Ascending aorta (tissue), 2 donors: ENCODE results near the gene ATP23. TPM values are rescaled to one million over a fixed set of nuclear protein-coding genes. Genes with fewer than 3 reads are reported as not detected.
A peak's percentile ranks its signal among the peaks of the same experiment; 100 is the strongest.

Experiments
- DNase-seq, 2 donors: peaks; one replicate each; pipeline ENCODE4 v3.0.0-alpha.2; 2019; ENCODE audit warnings: low spot score in 2 of 2
- H3K27ac ChIP-seq, 2 donors: fragments of 200-600 bp; sonication (generic); one replicate each; pipeline ENCODE4 v1.5.1; 2016 to 2017; ENCODE audit warnings: mild to moderate bottlenecking in 1 of 2
- H3K27me3 ChIP-seq: fragments of 200-600 bp; sonication (generic); one replicate; pipeline ENCODE4 v1.5.1; 2017
- H3K36me3 ChIP-seq, 2 donors: fragments of 200-600 bp; sonication (generic); one replicate each; pipeline ENCODE4 v1.5.1; 2016
- H3K4me1 ChIP-seq, 2 donors: fragments of 200-600 bp; sonication (generic); one replicate each; pipeline ENCODE4 v1.5.1; 2016 to 2017; ENCODE audit warnings: mild to moderate bottlenecking in 1 of 2
- H3K4me3 ChIP-seq, 2 donors: fragments of 200-600 bp; sonication (generic); one replicate each; pipeline ENCODE4 v1.5.1; 2016 to 2017; ENCODE audit warnings: mild to moderate bottlenecking in 1 of 2
- H3K9me3 ChIP-seq, 2 donors: fragments of 200-600 bp; sonication (generic); one replicate each; pipeline ENCODE4 v1.5.1; 2016
- intact Hi-C: fragments of 100-400 bp; cut with DNase I; formaldehyde crosslinking; loops from one replicate; pipeline ENCODE4 v1.15.1; 2023
- total RNA-seq: library from RNA; depleted of rRNA; stranded (reverse); fragments of >200 nt; gene quantifications from one replicate; pipeline ENCODE4 v1.1.0, GENCODE V29; 2016
- TF ChIP-seq, protein P1 (sequence below), 3 experiments: fragments of 200-600 bp in 2 of 3; fragments of 450-650 bp in 1 of 3; sonication (generic) in 2 of 3; IDR thresholded peaks; one replicate each; pipeline ENCODE4 v1.5.1; 2016 to 2019; ENCODE audit warnings: antibody characterized with exemption in 3 of 3, mild to moderate bottlenecking in 1 of 3, moderate library complexity in 1 of 3

ATP23 gene
- total RNA-seq, 1 donor from 2014 or later, result not detected

DNA sequence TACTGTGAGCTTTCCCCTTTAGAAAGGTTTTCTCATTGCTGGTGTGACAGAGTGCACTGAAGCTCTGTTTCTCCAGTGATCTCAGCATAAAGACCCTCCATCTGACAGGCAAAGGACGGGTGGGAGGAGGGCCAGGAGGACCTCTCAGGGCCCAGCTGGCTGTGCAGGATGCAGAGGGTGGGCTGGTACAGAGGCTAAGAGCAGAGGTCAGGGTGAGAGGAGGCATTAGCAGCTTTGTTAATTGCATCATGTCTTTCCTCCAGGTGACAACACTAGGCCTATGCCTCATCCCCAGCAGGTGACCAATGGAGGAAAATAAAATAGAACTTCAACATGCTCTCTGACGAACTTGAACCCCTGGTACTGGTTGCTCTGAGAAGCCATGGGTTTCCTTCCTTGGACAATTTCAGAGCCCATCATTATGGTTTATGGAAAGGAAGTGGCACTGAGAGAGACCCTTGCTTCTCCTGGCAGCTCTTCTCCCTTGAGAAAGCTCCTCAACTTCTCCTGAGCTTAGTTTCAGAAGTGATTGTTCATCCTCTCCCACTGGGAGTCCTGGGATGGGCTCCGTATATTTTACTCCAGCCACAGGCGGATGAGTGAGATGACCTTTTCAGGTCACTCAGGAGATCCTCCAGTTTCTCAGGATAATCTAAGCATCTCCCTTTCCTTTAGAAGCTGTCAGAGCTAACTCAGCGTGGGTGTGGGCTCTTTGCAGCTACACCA is 45.8 kb upstream of the ATP23 start:
- no peak for DNase-seq
- TF ChIP-seq, protein P1, sequence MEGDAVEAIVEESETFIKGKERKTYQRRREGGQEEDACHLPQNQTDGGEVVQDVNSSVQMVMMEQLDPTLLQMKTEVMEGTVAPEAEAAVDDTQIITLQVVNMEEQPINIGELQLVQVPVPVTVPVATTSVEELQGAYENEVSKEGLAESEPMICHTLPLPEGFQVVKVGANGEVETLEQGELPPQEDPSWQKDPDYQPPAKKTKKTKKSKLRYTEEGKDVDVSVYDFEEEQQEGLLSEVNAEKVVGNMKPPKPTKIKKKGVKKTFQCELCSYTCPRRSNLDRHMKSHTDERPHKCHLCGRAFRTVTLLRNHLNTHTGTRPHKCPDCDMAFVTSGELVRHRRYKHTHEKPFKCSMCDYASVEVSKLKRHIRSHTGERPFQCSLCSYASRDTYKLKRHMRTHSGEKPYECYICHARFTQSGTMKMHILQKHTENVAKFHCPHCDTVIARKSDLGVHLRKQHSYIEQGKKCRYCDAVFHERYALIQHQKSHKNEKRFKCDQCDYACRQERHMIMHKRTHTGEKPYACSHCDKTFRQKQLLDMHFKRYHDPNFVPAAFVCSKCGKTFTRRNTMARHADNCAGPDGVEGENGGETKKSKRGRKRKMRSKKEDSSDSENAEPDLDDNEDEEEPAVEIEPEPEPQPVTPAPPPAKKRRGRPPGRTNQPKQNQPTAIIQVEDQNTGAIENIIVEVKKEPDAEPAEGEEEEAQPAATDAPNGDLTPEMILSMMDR (IDR thresholded peaks at IDR 0.05), result no peak
- peak overlapping the region; percentile 98 to 99 for H3K27ac ChIP-seq
- no peaks in the 10 kb centered on the region for H3K27me3 ChIP-seq
- no peaks in the 10 kb centered on the region for H3K9me3 ChIP-seq
- H3K4me3 ChIP-seq, result peak overlapping the region; percentile 67 to 72
- intact Hi-C loops, result loop anchor here (1.0 to 2.0 kb wide), 2 partner anchors 31 to 51 kb away; no protein-coding TSS in a partner anchor
- H3K4me1 ChIP-seq, result peaks cover 51 to 76% of the 10 kb centered on the region in 2 donors
- H3K36me3 ChIP-seq, result no peaks in the 10 kb centered on the region

DNA sequence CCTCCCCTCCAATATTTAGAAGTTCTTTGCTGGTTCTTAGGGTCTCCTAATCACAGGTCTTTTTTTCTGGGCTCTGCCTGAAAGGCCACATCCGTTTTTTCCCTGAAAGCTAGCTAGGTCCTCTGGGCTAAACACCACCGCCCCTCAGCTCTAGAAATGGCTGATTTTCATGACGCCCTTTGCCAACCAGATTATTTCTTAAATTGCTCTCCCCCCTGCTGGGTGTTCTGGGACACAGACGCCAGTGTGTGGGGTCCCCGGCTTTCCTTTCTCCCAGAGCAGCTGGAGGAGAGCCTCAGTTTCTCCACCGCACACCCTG is 45.3 kb upstream of the ATP23 start:
- TF ChIP-seq, protein P1 (IDR thresholded peaks at IDR 0.05), result peak in 2 of 3 experiments; percentile 7 to 47
- peak overlapping the region; percentile 98 to 99 for H3K27ac ChIP-seq
- DNase-seq, result no peak
- no peaks in the 10 kb centered on the region for H3K27me3 ChIP-seq
- peaks cover 51 to 71% of the 10 kb centered on the region in 2 donors for H3K4me1 ChIP-seq
- intact Hi-C loops, result loop anchor here (1.0 to 2.0 kb wide), 2 partner anchors 31 to 52 kb away; no protein-coding TSS in a partner anchor
- no peaks in the 10 kb centered on the region for H3K9me3 ChIP-seq
- H3K4me3 ChIP-seq, result peak overlapping the region; percentile 67 to 72
- no peaks in the 10 kb centered on the region for H3K36me3 ChIP-seq

DNA sequence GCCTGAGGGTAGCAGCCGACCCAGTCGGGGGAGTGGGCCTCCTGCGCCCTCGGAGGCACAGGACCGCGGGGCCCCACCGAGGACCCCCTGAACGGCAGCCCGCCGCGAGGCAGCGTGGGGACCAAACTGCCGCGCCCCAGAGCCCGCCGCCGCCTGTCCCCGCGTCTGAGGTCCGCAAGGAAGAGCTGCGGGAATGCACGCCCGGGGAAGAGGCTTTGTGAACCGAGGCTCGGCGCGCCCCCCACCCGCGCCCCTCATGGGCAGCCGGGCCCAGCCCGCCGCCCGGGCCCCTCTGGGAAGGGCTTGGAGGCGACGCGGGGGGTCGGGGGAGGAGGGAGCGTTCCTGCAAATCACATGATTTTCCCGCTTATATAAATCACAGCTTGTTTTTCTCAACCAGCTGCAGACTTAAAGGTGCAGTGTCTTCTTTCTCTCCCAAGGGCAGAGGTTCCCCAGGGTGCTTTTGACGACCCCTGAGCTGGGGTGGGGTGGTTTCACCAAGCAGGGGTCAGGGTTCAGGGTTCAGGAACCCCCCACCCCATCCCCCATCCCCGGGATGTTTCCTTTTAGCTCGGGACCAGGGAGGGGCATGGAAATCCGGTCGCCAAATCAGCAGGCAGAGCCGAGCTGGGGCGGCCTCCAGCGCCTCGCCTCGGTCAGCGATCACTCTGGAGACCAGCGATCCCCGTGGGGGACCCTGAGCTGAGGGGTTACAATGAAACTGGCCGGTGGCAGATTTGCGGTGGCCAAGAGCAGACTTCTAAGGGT is 44.7 kb upstream of the ATP23 start:
- H3K4me1 ChIP-seq, result peaks cover 51 to 69% of the 10 kb centered on the region in 2 donors
- TF ChIP-seq, protein P1 (IDR thresholded peaks at IDR 0.05), result peak in 2 of 3 experiments; percentile 29 to 67

DNA sequence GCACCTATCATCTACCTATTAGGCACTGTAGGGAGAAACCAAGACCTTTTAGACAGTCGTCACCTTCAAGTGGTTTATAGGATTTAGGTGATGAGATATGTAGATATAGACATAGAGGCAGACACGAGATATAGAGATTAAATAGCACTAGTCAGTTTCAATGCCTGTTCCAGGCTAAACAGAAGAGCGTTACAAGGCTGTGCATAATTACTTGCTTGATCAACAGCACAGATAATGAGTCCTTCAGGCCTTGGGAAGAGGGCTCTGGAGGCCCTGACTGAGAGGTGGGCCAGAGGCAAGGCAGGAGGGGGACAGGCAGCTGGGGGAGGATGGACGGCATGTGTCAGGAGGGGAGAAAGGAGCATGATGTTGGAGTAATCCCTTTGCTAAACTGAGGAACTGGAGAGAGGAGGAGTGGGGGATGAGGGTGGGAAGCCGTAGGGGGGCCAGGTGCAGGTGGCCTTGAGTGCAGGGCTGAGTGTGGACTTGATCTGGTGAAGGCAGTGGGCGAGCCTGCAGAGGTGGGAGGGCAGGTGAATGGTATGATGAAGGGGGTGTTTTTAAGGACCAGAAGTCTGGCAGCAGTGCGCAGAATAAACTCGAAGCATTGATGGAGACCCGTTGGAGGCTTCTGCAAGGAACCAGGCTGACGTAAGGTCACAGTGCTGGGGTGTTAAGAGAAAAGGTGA is 43.9 kb upstream of the ATP23 start:
- H3K27ac ChIP-seq, result peak overlapping the region; percentile 98 to 99
- H3K4me1 ChIP-seq, result peaks cover 51 to 66% of the 10 kb centered on the region in 2 donors
- DNase-seq, result no peak
- H3K36me3 ChIP-seq, result no peaks in the 10 kb centered on the region
- H3K4me3 ChIP-seq, result peak overlapping the region; percentile 67 to 72
- TF ChIP-seq, protein P1 (IDR thresholded peaks at IDR 0.05), result no peak
- H3K9me3 ChIP-seq, result no peaks in the 10 kb centered on the region
- H3K27me3 ChIP-seq, result no peaks in the 10 kb centered on the region
- intact Hi-C loops, result loop anchor here (2.0 kb wide), 1 partner anchor 33 kb away; no protein-coding TSS in a partner anchor

More for the DNA sequence above, 44.7 kb upstream of the ATP23 start:
- peak in 1 of 2 donors; percentile 87 for DNase-seq
- no peaks in the 10 kb centered on the region for H3K27me3 ChIP-seq
- H3K36me3 ChIP-seq, result no peaks in the 10 kb centered on the region
- peak overlapping the region; percentile 98 to 99 for H3K27ac ChIP-seq
- intact Hi-C loops, result loop anchor here (1.0 to 2.0 kb wide), 2 partner anchors 32 to 52 kb away; no protein-coding TSS in a partner anchor
- no peaks in the 10 kb centered on the region for H3K9me3 ChIP-seq
- peak overlapping the region; percentile 67 to 72 for H3K4me3 ChIP-seq

DNA sequence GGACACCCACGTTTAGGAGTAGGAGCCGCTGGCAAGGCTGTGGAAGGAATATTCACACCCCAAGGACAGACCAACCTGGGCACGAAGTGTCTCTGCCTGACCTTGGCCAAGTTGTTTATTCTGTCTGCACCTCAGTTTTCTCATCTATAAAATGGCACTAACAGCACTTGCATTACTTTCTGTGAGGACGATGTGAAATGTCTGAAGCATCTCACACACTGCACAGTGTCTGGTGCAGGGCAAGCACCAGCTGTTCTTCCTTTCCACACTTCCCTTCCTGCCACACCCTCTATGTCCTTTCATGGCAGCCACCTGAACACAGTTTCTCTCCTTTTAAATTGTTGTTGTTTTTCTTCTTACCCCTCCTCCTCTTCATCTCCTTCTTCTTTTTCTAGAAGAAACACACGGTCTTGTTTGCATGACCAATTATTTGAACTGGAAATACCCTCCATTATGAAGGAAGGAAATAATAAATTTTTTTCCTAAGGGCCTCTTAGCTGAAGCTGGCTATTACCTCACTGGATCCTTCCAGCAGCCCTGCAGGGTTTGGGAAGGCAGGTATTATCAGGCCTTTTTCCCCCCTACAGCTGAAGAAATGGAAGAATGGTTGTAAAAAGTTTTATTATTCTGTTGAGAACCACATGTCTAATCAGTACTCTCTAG is 42.9 kb upstream of the ATP23 start:
- intact Hi-C loops, result no loop called here
- DNase-seq, result no peak
- no peaks in the 10 kb centered on the region for H3K9me3 ChIP-seq
- no peaks in the 10 kb centered on the region for H3K36me3 ChIP-seq
- TF ChIP-seq, protein P1 (IDR thresholded peaks at IDR 0.05), result no peak
- H3K27ac ChIP-seq, result peak overlapping the region; percentile 98 to 99
- peak overlapping the region in 1 of 2 donors; percentile 11 for H3K4me3 ChIP-seq
- H3K27me3 ChIP-seq, result no peaks in the 10 kb centered on the region
- H3K4me1 ChIP-seq, result peaks cover 43 to 58% of the 10 kb centered on the region in 2 donors
